ENCODE results near the gene C18orf63. TPM values are rescaled to one million over a fixed set of nuclear protein-coding genes. Genes with fewer than 3 reads are reported as not detected.

Gene C18orf63
- total RNA-seq, 1 donor from 2014 or later: not detected

GRCh38 chr18:74286106-74286855, 29.4 kb upstream of the C18orf63 start:
- Mint-ChIP-seq H3K4me3 (ENCODE audit: unreplicated experiment) (no peak overlapping the region), H3K9me3 (ENCODE audit: unreplicated experiment) (peaks cover 10% of the 10 kb centered on the region), H3K36me3 (ENCODE audit: unreplicated experiment) (no peaks in the 10 kb centered on the region), H3K4me1 (ENCODE audit: low read depth, unreplicated experiment) (peaks cover 25% of the 10 kb centered on the region), H3K27me3 (ENCODE audit: unreplicated experiment) (peaks cover 14% of the 10 kb centered on the region), H3K27ac (ENCODE audit: unreplicated experiment) (no peak overlapping the region)
- DNase-seq: no peak
- TF ChIP-seq CTCF (IDR thresholded peaks at IDR 0.05; ENCODE audit: partially characterized antibody, unreplicated experiment): no peak

GRCh38 chr18:74286856-74287255, 28.8 kb upstream of the C18orf63 start:
- no peak for DNase-seq
- peaks cover 11% of the 10 kb centered on the region for H3K27me3 Mint-ChIP-seq (ENCODE audit: unreplicated experiment)
- H3K27ac Mint-ChIP-seq (ENCODE audit: unreplicated experiment): no peak overlapping the region
- H3K4me1 Mint-ChIP-seq (ENCODE audit: low read depth, unreplicated experiment): peaks cover 19% of the 10 kb centered on the region
- H3K4me3 Mint-ChIP-seq (ENCODE audit: unreplicated experiment): no peak overlapping the region
- H3K9me3 Mint-ChIP-seq (ENCODE audit: unreplicated experiment): peaks cover 7% of the 10 kb centered on the region
- TF ChIP-seq CTCF (IDR thresholded peaks at IDR 0.05; ENCODE audit: partially characterized antibody, unreplicated experiment): no peak
- no peaks in the 10 kb centered on the region for H3K36me3 Mint-ChIP-seq (ENCODE audit: unreplicated experiment)

- no peaks in the 10 kb centered on the region for H3K36me3 Mint-ChIP-seq (ENCODE audit: unreplicated experiment)
- H3K4me3 Mint-ChIP-seq (ENCODE audit: unreplicated experiment): no peak overlapping the region
- H3K27ac Mint-ChIP-seq (ENCODE audit: unreplicated experiment): no peak overlapping the region
- no peak for DNase-seq
- peaks cover 7% of the 10 kb centered on the region for H3K4me1 Mint-ChIP-seq (ENCODE audit: low read depth, unreplicated experiment)
- H3K9me3 Mint-ChIP-seq (ENCODE audit: unreplicated experiment): peaks cover 5% of the 10 kb centered on the region
- TF ChIP-seq CTCF (IDR thresholded peaks at IDR 0.05; ENCODE audit: partially characterized antibody, unreplicated experiment): no peak
- peaks cover 7% of the 10 kb centered on the region for H3K27me3 Mint-ChIP-seq (ENCODE audit: unreplicated experiment)
Observed at GRCh38 chr18:74288041-74288440, 27.6 kb upstream of the C18orf63 start.

- no peak overlapping the region for H3K4me3 Mint-ChIP-seq (ENCODE audit: unreplicated experiment)
- H3K27me3 Mint-ChIP-seq (ENCODE audit: unreplicated experiment): peaks cover 7% of the 10 kb centered on the region
- H3K9me3 Mint-ChIP-seq (ENCODE audit: unreplicated experiment): peaks cover 5% of the 10 kb centered on the region
- peaks cover 4% of the 10 kb centered on the region for H3K4me1 Mint-ChIP-seq (ENCODE audit: low read depth, unreplicated experiment)
- H3K27ac Mint-ChIP-seq (ENCODE audit: unreplicated experiment): no peak overlapping the region
- no peak for DNase-seq
- TF ChIP-seq CTCF (IDR thresholded peaks at IDR 0.05; ENCODE audit: partially characterized antibody, unreplicated experiment): no peak
- peaks cover 3% of the 10 kb centered on the region for H3K36me3 Mint-ChIP-seq (ENCODE audit: unreplicated experiment)
Observed at GRCh38 chr18:74288730-74289129, 26.9 kb upstream of the C18orf63 start.

- Mint-ChIP-seq H3K9me3 (ENCODE audit: unreplicated experiment) (peaks cover 5% of the 10 kb centered on the region), H3K4me3 (ENCODE audit: unreplicated experiment) (no peak overlapping the region), H3K4me1 (ENCODE audit: low read depth, unreplicated experiment) (peaks cover 4% of the 10 kb centered on the region), H3K36me3 (ENCODE audit: unreplicated experiment) (peaks cover 3% of the 10 kb centered on the region), H3K27ac (ENCODE audit: unreplicated experiment) (no peak overlapping the region), H3K27me3 (ENCODE audit: unreplicated experiment) (peaks cover 7% of the 10 kb centered on the region)
- no peak for DNase-seq
- no peak for TF ChIP-seq CTCF (IDR thresholded peaks at IDR 0.05; ENCODE audit: partially characterized antibody, unreplicated experiment)
Observed at GRCh38 chr18:74289137-74289536, 26.5 kb upstream of the C18orf63 start.

Data from glutamatergic neuron (in vitro differentiated cells).